ENCODE data around the gene IL10RB.

IL10RB gene

DNA sequence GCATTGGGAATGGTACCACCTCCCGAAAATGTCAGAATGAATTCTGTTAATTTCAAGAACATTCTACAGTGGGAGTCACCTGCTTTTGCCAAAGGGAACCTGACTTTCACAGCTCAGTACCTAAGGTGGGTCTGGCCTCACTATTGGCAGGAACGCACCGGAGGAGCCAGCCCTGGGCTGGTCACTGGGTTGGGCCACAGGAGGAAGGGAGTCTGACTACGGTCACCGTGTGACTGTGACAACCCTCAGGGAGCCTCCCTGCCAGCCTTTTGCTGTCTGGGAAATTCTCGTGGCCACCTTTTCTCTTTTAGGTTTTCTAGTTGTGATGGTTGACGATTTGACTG lies 2.2 kb downstream of the IL10RB start:
- H3K27me3 ChIP-seq (replicated peaks in 2 of 5; ENCODE audit: control insufficient read depth in 4 of 5, insufficient read depth in 5 of 5, low read length in 4 of 5), result no peaks in the 10 kb centered on the region
- H3K27ac ChIP-seq (ENCODE audit: insufficient read depth in 1 of 2, low read depth in 1 of 2, low read length in 2 of 2, poor library complexity in 1 of 2, severe bottlenecking in 2 of 2), result no peak overlapping the region
- no peaks in the 10 kb centered on the region for H3K9me3 ChIP-seq (ENCODE audit: control extremely low read depth in 1 of 5, control insufficient read depth in 4 of 5, insufficient read depth in 2 of 5, low read depth in 1 of 5, low read length in 4 of 5)
- H3K4me3 ChIP-seq (ENCODE audit: control insufficient read depth in 1 of 7, extremely low read depth in 1 of 7, insufficient read depth in 4 of 7, low read depth in 2 of 7, low read length in 6 of 7), result no peak overlapping the region
- ChIA-PET POLR2A (no interaction called here), CTCF (no interaction called here)
- H3K4me1 ChIP-seq (ENCODE audit: control extremely low read depth in 1 of 4, control insufficient read depth in 4 of 4, insufficient read depth in 4 of 4, low read length in 3 of 4), result peaks cover 10 to 31% (median 25%) of the 10 kb centered on the region in 4 experiments
- peaks cover 8 to 39% (median 21%) of the 10 kb centered on the region in 4 experiments for H3K36me3 ChIP-seq (ENCODE audit: control insufficient read depth in 4 of 4, insufficient read depth in 4 of 4, low read length in 3 of 4)
- DNase-seq, result no peak
- 95% methylated on average over 5 of the region's 7 CpGs for WGBS (ENCODE audit: insufficient coverage)

DNA sequence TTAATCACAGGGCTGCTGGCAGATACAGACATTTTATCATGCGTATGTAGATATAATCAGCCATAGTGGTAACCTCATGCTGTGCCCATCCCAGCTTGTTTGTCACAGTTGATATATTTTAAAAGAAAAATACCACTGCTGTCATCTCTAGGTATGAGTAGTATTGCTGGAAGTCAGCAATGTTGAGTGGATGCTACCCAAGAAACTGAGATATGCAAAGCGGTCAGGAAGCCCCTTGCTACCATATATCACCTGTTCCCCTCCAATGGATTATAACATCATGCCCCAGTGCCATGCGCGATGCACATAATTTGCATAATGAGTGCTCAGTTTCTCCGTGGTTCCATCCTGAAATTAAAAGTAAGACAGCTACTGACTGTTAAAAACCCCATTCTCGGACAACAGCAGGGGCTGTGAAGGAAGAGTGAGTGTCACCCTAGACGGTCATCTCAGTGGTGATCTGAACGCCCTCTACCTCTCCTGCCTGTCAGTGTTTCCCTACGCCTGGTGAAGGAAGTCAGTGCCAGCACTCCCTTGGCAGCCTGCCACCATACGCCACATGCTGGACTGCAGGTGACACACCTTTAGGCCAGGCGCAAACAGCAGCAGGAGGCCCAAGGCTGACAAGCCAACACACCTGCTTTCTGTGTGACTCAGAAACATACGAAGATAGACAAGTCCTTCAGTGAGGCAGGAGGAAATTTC lies 2.7 kb downstream of the IL10RB start:
- Histone ChIP-seq H3K9me3 (ENCODE audit: control extremely low read depth in 1 of 5, control insufficient read depth in 4 of 5, insufficient read depth in 2 of 5, low read depth in 1 of 5, low read length in 4 of 5) (no peaks in the 10 kb centered on the region), H3K36me3 (ENCODE audit: control insufficient read depth in 4 of 4, insufficient read depth in 4 of 4, low read length in 3 of 4) (peaks cover 6 to 40% (median 20%) of the 10 kb centered on the region in 4 experiments), H3K4me3 (ENCODE audit: control insufficient read depth in 1 of 7, extremely low read depth in 1 of 7, insufficient read depth in 4 of 7, low read depth in 2 of 7, low read length in 6 of 7) (no peak overlapping the region), H3K27ac (ENCODE audit: insufficient read depth in 1 of 2, low read depth in 1 of 2, low read length in 2 of 2, poor library complexity in 1 of 2, severe bottlenecking in 2 of 2) (no peak overlapping the region), H3K4me1 (ENCODE audit: control extremely low read depth in 1 of 4, control insufficient read depth in 4 of 4, insufficient read depth in 4 of 4, low read length in 3 of 4) (peaks cover 10 to 31% (median 25%) of the 10 kb centered on the region in 4 experiments), H3K27me3 (replicated peaks in 2 of 5; ENCODE audit: control insufficient read depth in 4 of 5, insufficient read depth in 5 of 5, low read length in 4 of 5) (no peaks in the 10 kb centered on the region)
- CTCF ChIA-PET, result no interaction called here
- DNase-seq, result no peak
- WGBS (ENCODE audit: insufficient coverage), result 93% methylated on average over 10 of the region's 12 CpGs
- POLR2A ChIA-PET, result no interaction called here

- Histone ChIP-seq H3K4me3 (ENCODE audit: control insufficient read depth in 1 of 7, extremely low read depth in 1 of 7, insufficient read depth in 4 of 7, low read depth in 2 of 7, low read length in 6 of 7) (no peak overlapping the region), H3K9me3 (ENCODE audit: control extremely low read depth in 1 of 5, control insufficient read depth in 4 of 5, insufficient read depth in 2 of 5, low read depth in 1 of 5, low read length in 4 of 5) (peaks cover 0 to 7% (median 4%) of the 10 kb centered on the region in 5 experiments), H3K27me3 (replicated peaks in 2 of 5; ENCODE audit: control insufficient read depth in 4 of 5, insufficient read depth in 5 of 5, low read length in 4 of 5) (no peaks in the 10 kb centered on the region), H3K36me3 (ENCODE audit: control insufficient read depth in 4 of 4, insufficient read depth in 4 of 4, low read length in 3 of 4) (peaks cover 8 to 40% (median 28%) of the 10 kb centered on the region in 4 experiments), H3K27ac (ENCODE audit: insufficient read depth in 1 of 2, low read depth in 1 of 2, low read length in 2 of 2, poor library complexity in 1 of 2, severe bottlenecking in 2 of 2) (no peak overlapping the region), H3K4me1 (ENCODE audit: control extremely low read depth in 1 of 4, control insufficient read depth in 4 of 4, insufficient read depth in 4 of 4, low read length in 3 of 4) (peaks cover 4 to 15% (median 13%) of the 10 kb centered on the region in 4 experiments)
- ChIA-PET CTCF (no interaction called here), POLR2A (interaction anchor here (0.6 to 0.7 kb wide), 3 partner anchors 9 to 236 kb away, joined by 3 to 4 read pairs (median 4); no protein-coding TSS in a partner anchor)
- DNase-seq, result no peak
- WGBS (ENCODE audit: insufficient coverage), result 93% methylated on average over 4 of the region's 8 CpGs
Observed at GRCh38 chr21:33270986-33271385, 4.8 kb downstream of the IL10RB start.

- WGBS (ENCODE audit: insufficient coverage), result 97% methylated on average over 5 of the region's 6 CpGs
- POLR2A ChIA-PET, result no interaction called here
- Histone ChIP-seq H3K27ac (ENCODE audit: insufficient read depth in 1 of 2, low read depth in 1 of 2, low read length in 2 of 2, poor library complexity in 1 of 2, severe bottlenecking in 2 of 2) (no peak overlapping the region), H3K4me1 (ENCODE audit: control extremely low read depth in 1 of 4, control insufficient read depth in 4 of 4, insufficient read depth in 4 of 4, low read length in 3 of 4) (no peaks in the 10 kb centered on the region), H3K36me3 (ENCODE audit: control insufficient read depth in 4 of 4, insufficient read depth in 4 of 4, low read length in 3 of 4) (peaks cover 12 to 53% (median 32%) of the 10 kb centered on the region in 4 experiments), H3K9me3 (ENCODE audit: control extremely low read depth in 1 of 5, control insufficient read depth in 4 of 5, insufficient read depth in 2 of 5, low read depth in 1 of 5, low read length in 4 of 5) (peaks cover 0 to 7% (median 4%) of the 10 kb centered on the region in 5 experiments), H3K4me3 (ENCODE audit: control insufficient read depth in 1 of 7, extremely low read depth in 1 of 7, insufficient read depth in 4 of 7, low read depth in 2 of 7, low read length in 6 of 7) (no peak overlapping the region), H3K27me3 (replicated peaks in 2 of 5; ENCODE audit: control insufficient read depth in 4 of 5, insufficient read depth in 5 of 5, low read length in 4 of 5) (no peaks in the 10 kb centered on the region)
- CTCF ChIA-PET, result interaction anchor here (0.9 to 1.5 kb wide), 2 partner anchors 73 to 172 kb away, joined by 3 to 6 read pairs; no protein-coding TSS in a partner anchor
- no peak for DNase-seq
Observed at GRCh38 chr21:33273044-33273443, 6.9 kb downstream of the IL10RB start.

DNA sequence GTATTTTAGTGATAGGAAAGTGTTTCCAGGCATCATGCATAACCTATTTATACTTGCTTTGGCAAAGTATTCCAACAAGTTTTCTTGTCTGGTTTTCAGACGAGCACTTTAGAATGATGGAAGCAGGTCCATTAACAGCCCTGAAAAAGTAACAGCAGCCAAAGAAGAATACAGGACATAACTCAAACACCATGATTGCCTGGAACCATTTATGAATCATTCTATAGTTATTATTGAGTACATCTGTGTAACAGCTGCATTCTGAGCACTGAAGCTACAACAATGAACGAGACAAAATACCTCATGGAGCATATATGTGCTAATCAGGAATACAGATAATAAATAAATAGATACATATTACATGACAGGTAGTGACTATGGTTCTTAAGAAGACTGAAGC lies 12.6 kb downstream of the IL10RB start:
- POLR2A ChIA-PET, result no interaction called here
- no peak for DNase-seq

DNA sequence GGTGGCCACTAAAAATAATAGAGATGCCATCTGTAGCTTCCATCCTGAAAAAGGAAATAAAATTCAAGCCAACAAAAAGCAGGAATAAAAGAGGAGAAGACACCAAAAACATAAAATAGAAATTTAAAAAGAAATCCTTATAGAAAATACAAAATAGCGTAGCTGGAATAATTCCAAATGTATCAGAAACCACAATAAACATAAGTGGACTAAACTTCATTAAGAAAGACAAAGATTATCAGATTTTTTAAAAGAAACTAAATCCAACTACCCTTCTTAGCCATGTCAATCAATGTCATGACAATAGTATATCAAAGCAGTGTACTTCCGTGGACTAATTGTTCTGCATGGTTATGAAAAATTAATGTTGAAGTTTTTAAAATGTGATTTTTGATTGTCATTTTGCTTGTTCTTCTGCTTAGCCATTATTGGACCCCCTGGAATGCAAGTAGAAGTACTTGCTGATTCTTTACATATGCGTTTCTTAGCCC lies 13.2 kb downstream of the IL10RB start:
- WGBS (ENCODE audit: insufficient coverage), result 100% methylated on average over 2 of the region's 3 CpGs
- CTCF ChIA-PET, result no interaction called here

More for the DNA sequence above, 12.6 kb downstream of the IL10RB start:
- WGBS (ENCODE audit: insufficient coverage), result 100% methylated on average over 1 of the region's 2 CpGs
- Histone ChIP-seq H3K9me3 (ENCODE audit: control extremely low read depth in 1 of 5, control insufficient read depth in 4 of 5, insufficient read depth in 2 of 5, low read depth in 1 of 5, low read length in 4 of 5) (peaks cover 0 to 24% (median 11%) of the 10 kb centered on the region in 5 experiments), H3K27ac (ENCODE audit: insufficient read depth in 1 of 2, low read depth in 1 of 2, low read length in 2 of 2, poor library complexity in 1 of 2, severe bottlenecking in 2 of 2) (no peak overlapping the region), H3K4me3 (ENCODE audit: control insufficient read depth in 1 of 7, extremely low read depth in 1 of 7, insufficient read depth in 4 of 7, low read depth in 2 of 7, low read length in 6 of 7) (no peak overlapping the region), H3K4me1 (ENCODE audit: control extremely low read depth in 1 of 4, control insufficient read depth in 4 of 4, insufficient read depth in 4 of 4, low read length in 3 of 4) (no peaks in the 10 kb centered on the region), H3K27me3 (replicated peaks in 2 of 5; ENCODE audit: control insufficient read depth in 4 of 5, insufficient read depth in 5 of 5, low read length in 4 of 5) (no peaks in the 10 kb centered on the region), H3K36me3 (ENCODE audit: control insufficient read depth in 4 of 4, insufficient read depth in 4 of 4, low read length in 3 of 4) (peaks cover 16 to 74% (median 36%) of the 10 kb centered on the region in 4 experiments)
- CTCF ChIA-PET, result interaction anchor here (0.8 kb wide), 1 partner anchor 12 kb away, joined by 3 read pairs; no protein-coding TSS in a partner anchor

DNA sequence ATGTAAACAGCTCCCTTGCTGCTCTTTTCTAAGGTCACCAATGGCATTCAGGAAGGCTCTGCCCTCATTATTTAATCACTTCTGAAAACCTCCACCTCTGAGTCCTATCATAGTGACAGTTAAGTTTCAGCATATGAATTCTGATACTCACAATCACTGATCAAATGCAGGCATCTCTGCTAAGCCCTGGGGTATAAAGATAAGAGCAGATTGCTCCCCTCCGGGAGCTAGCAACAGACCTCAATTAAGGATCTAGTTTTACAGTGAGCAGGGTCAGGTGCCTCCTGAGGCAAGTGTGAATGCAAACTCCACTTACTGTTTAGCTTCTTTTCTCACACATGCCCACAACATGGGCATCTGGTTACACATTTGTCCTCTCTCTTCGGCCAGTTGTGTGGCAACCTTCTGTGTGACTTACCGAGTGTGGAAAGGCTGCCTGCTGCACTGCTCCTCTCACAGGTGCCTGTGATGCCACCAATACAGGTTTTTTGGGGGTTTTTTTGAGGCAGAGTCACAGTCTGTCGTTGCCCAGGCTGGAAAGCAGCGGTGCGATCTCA lies 15.0 kb downstream of the IL10RB start:
- H3K27me3 ChIP-seq (replicated peaks in 2 of 5; ENCODE audit: control insufficient read depth in 4 of 5, insufficient read depth in 5 of 5, low read length in 4 of 5), result no peaks in the 10 kb centered on the region
- H3K4me1 ChIP-seq (ENCODE audit: control extremely low read depth in 1 of 4, control insufficient read depth in 4 of 4, insufficient read depth in 4 of 4, low read length in 3 of 4), result no peaks in the 10 kb centered on the region
- WGBS (ENCODE audit: insufficient coverage), result 88% methylated on average over 3 of the region's 6 CpGs
- H3K4me3 ChIP-seq (ENCODE audit: control insufficient read depth in 1 of 7, extremely low read depth in 1 of 7, insufficient read depth in 4 of 7, low read depth in 2 of 7, low read length in 6 of 7), result no peak overlapping the region
- POLR2A ChIA-PET, result no interaction called here
- CTCF ChIA-PET, result interaction anchor here (1.0 to 1.7 kb wide), 2 partner anchors 9 to 13 kb away, joined by 3 to 4 read pairs; no protein-coding TSS in a partner anchor
- H3K36me3 ChIP-seq (ENCODE audit: control insufficient read depth in 4 of 4, insufficient read depth in 4 of 4, low read length in 3 of 4), result peaks cover 20 to 80% (median 41%) of the 10 kb centered on the region in 4 experiments
- H3K27ac ChIP-seq (ENCODE audit: insufficient read depth in 1 of 2, low read depth in 1 of 2, low read length in 2 of 2, poor library complexity in 1 of 2, severe bottlenecking in 2 of 2), result no peak overlapping the region
- peaks cover 0 to 17% (median 9%) of the 10 kb centered on the region in 5 experiments for H3K9me3 ChIP-seq (ENCODE audit: control extremely low read depth in 1 of 5, control insufficient read depth in 4 of 5, insufficient read depth in 2 of 5, low read depth in 1 of 5, low read length in 4 of 5)
- DNase-seq, result no peak

More for the DNA sequence above, 13.2 kb downstream of the IL10RB start:
- Histone ChIP-seq H3K36me3 (ENCODE audit: control insufficient read depth in 4 of 4, insufficient read depth in 4 of 4, low read length in 3 of 4) (peaks cover 18 to 76% (median 35%) of the 10 kb centered on the region in 4 experiments), H3K4me3 (ENCODE audit: control insufficient read depth in 1 of 7, extremely low read depth in 1 of 7, insufficient read depth in 4 of 7, low read depth in 2 of 7, low read length in 6 of 7) (no peak overlapping the region), H3K4me1 (ENCODE audit: control extremely low read depth in 1 of 4, control insufficient read depth in 4 of 4, insufficient read depth in 4 of 4, low read length in 3 of 4) (no peaks in the 10 kb centered on the region), H3K27ac (ENCODE audit: insufficient read depth in 1 of 2, low read depth in 1 of 2, low read length in 2 of 2, poor library complexity in 1 of 2, severe bottlenecking in 2 of 2) (no peak overlapping the region), H3K27me3 (replicated peaks in 2 of 5; ENCODE audit: control insufficient read depth in 4 of 5, insufficient read depth in 5 of 5, low read length in 4 of 5) (no peaks in the 10 kb centered on the region), H3K9me3 (ENCODE audit: control extremely low read depth in 1 of 5, control insufficient read depth in 4 of 5, insufficient read depth in 2 of 5, low read depth in 1 of 5, low read length in 4 of 5) (peaks cover 0 to 22% (median 11%) of the 10 kb centered on the region in 5 experiments)
- POLR2A ChIA-PET, result no interaction called here
- no peak for DNase-seq

Data from common myeloid progenitor, CD34-positive (primary cell).